ENCODE data around the gene EP400.

EP400 gene

DNA sequence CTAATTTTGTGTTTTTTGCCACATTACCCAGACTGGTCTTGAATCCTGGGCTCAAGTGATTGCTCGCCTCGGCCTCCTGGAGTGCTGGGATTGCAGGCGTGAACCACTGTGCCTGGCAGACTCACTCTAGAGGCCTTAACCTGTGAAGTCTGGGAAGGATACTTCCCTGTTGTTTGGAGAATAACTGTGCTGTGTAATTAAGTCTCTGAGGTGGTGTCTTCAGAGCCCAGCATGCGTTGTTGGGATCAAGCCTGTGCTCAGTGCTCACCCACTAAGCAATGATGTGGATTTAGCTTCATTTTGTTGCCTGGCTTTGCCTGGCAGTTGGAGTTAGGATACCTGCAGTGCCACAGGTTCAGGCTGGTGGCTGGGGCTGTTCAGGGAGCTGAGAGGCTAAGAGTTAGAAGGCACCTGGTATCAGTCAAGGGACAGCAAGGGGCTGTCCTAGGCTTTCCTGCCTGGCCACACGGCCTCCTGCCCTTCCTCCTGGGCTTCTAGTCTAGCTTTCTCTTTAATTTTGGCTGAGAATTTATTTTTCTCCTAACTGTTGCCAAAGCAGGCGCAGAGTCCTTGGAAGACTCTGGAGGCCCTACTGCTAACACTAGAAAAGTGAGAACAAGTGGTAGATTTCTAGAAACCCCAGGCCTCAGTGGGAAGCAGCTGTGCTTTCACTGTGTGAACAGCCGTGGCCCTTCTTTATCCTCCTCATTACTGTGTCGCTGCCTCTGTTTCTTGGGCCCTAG is 38.5 kb downstream of the EP400 start:
- ChIA-PET CTCF (interaction anchor here (1.3 to 3.9 kb wide), 2 partner anchors 9 to 13 kb away, joined by 4 to 29 read pairs; no protein-coding TSS in a partner anchor), POLR2A (no interaction called here)
- TF ChIP-seq, protein P1, sequence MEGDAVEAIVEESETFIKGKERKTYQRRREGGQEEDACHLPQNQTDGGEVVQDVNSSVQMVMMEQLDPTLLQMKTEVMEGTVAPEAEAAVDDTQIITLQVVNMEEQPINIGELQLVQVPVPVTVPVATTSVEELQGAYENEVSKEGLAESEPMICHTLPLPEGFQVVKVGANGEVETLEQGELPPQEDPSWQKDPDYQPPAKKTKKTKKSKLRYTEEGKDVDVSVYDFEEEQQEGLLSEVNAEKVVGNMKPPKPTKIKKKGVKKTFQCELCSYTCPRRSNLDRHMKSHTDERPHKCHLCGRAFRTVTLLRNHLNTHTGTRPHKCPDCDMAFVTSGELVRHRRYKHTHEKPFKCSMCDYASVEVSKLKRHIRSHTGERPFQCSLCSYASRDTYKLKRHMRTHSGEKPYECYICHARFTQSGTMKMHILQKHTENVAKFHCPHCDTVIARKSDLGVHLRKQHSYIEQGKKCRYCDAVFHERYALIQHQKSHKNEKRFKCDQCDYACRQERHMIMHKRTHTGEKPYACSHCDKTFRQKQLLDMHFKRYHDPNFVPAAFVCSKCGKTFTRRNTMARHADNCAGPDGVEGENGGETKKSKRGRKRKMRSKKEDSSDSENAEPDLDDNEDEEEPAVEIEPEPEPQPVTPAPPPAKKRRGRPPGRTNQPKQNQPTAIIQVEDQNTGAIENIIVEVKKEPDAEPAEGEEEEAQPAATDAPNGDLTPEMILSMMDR (IDR thresholded peaks at IDR 0.05; ENCODE audit: insufficient read depth, low read length, missing control alignments) = no peak
- DNase-seq (ENCODE audit: low read depth, low spot score) = no peak
- no peak overlapping the region for H3K4me3 ChIP-seq (ENCODE audit: low read depth, low read length)

DNA sequence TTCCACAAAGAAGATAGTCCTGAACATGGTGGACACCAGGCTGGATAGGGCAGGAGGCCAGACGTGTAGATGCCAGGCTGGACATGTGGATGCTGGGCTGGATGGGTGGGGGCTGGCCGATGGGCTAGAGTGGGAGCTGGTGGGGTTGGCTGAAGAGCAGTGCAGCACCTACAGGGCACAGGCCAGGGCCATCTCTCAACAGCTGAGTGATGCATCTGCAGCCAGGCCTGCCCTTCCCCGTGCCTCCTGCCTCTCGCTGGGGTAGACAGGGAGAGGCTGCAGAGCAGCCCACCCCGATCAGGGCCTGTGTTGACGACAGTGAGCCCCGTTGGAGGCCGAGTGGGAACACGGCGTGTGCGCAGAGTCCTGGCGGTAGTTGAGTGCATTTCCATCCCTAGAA is 39.3 kb downstream of the EP400 start:
- TF ChIP-seq, protein P1 (IDR thresholded peaks at IDR 0.05; ENCODE audit: insufficient read depth, low read length, missing control alignments) = no peak
- POLR2A ChIA-PET = no interaction called here
- no peak for DNase-seq (ENCODE audit: low read depth, low spot score)
- no peak overlapping the region for H3K4me3 ChIP-seq (ENCODE audit: low read depth, low read length)
- CTCF ChIA-PET = interaction anchor here (3.9 kb wide), 1 partner anchor 12 kb away, joined by 29 read pairs; no protein-coding TSS in a partner anchor

DNA sequence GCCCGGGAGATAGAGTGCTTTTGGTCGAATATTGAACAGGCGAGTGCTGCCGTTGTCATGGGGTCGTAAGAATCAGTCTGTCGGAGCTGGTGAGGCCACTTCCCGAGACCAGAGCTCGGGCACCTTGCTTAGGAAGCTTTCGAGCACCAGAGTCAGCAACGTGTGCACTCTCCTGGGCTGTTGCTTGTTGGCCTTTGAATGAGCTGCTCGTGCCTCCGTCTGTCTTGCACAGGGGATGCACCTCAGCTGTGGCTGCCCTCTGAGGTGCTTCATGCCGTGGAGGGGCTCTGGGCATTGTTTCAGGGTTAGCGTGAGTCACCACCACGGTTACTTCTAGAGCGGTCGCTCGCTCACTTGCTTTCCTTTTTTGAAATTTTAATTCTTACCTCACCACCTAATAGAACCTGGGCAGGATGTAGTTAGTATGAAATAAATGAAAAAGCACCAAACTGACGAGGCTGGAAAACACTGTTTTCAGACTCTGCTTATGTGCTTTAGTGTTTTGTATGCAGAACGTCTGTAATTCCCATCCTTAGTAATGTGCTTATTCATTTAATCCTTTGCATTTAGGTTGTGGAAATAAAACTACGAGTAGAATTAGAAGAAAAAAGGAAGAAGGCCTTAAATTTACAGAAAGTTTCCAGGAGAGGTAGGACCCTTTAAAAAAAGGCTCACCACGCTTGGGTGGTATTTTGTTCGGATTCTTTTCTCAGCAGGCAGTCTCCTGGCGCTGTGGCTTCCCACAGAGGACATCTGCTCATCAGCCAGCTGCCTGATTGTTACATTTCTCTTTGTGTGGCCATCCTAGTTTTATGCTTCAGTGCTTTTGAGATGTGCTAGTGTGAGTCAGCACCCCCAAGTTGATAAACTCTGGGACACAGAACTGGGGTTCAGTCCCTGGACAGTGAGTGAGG is 40.6 kb downstream of the EP400 start:
- no peak overlapping the region for H3K4me3 ChIP-seq (ENCODE audit: low read depth, low read length)
- DNase-seq (ENCODE audit: low read depth, low spot score) = no peak
- TF ChIP-seq, protein P1 (IDR thresholded peaks at IDR 0.05; ENCODE audit: insufficient read depth, low read length, missing control alignments) = no peak
- ChIA-PET POLR2A (no interaction called here), CTCF (interaction anchor here (3.9 kb wide), 1 partner anchor 11 kb away, joined by 29 read pairs; no protein-coding TSS in a partner anchor)

DNA sequence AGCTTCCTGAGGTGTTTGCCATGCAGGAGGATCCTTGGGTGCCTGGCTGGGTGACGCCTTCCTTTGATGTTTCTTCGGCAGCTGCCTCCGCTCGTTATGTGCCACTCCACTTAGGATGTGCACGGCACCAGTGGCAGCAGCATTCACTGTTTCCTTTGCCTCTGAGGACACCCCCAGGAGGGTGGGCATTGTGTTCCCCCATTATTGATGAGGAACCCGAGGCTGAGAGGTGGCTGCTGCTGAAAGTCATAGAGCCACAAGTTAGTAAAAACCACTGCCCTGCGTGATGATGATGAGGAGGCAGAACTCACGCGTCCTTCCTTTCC is 41.2 kb downstream of the EP400 start:
- H3K4me3 ChIP-seq (ENCODE audit: low read depth, low read length) = no peak overlapping the region
- ChIA-PET POLR2A (no interaction called here), CTCF (no interaction called here)
- TF ChIP-seq, protein P1 (IDR thresholded peaks at IDR 0.05; ENCODE audit: insufficient read depth, low read length, missing control alignments) = no peak
- no peak for DNase-seq (ENCODE audit: low read depth, low spot score)

DNA sequence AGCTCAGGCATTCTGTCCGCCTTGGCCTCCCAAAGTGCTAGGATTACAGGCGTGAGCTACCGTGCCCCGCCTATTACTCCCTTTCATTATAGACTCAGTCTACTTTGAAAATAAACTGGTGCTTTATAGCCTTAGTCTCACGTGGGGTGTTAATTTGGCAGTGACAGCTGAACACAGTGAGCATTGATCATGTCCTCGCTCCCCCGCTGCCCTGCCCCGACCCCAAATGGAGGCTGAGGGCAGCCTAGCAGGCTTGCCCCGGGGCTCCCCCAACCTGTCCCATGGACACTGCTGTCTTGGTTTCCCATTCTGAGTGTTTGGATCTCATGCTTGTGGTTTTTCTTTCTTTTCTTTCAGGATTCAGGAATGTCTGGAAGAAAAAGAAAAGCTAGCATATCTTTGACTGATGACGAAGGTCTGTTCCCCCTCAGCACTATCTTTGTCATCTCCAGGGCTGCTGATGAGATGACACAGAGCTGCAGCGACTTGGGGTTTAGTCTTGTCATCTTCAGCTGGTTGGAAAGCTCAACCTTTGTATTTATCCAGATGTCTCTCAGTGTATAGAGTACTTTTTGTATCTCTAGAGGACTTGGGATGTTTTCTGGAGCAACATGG is 42.2 kb downstream of the EP400 start:
- CTCF ChIA-PET = interaction anchor here (0.6 to 1.2 kb wide), 3 partner anchors 8 to 11 kb away, joined by 4 read pairs; no protein-coding TSS in a partner anchor
- DNase-seq (ENCODE audit: low read depth, low spot score) = no peak
- POLR2A ChIA-PET = no interaction called here

More for the DNA sequence above, 42.2 kb downstream of the EP400 start:
- H3K4me3 ChIP-seq (ENCODE audit: low read depth, low read length) = no peak overlapping the region
- TF ChIP-seq, protein P1 (IDR thresholded peaks at IDR 0.05; ENCODE audit: insufficient read depth, low read length, missing control alignments) = no peak
